Astrocyte (in vitro differentiated cells and primary cell): Measurements from ENCODE around the gene CAP1. TPM values are rescaled to one million over a fixed set of nuclear protein-coding genes. Genes with fewer than 3 reads are reported as not detected.

ENCODE experiments used
- DNase-seq: peaks from one replicate; pipeline ENCODE4 v3.0.0-alpha.2; 2010; ENCODE audit warnings: low read depth
- FAIRE-seq: peaks from 2 replicates; lab custom pipeline; 2011; peaks lifted over from hg19 to GRCh38; lab: Jason Lieb, UNC
- H2AFZ ChIP-seq: 2 replicates; pipeline ENCODE4 v1.6.0; 2012; ENCODE audit warnings: low read depth, low read length, inconsistent platforms
- H3K27ac ChIP-seq: 2 replicates; pipeline ENCODE4 v1.5.1; 2011; ENCODE audit warnings: low read depth, low read length, inconsistent platforms
- H3K27me3 ChIP-seq: 2 replicates; pipeline ENCODE4 v1.6.0; 2011; ENCODE audit warnings: low read length, inconsistent platforms; ENCODE audit not compliant: insufficient read depth
- H3K36me3 ChIP-seq: 2 replicates; pipeline ENCODE4 v1.5.1; 2011; ENCODE audit warnings: low read length, inconsistent platforms; ENCODE audit not compliant: insufficient read depth
- H3K4me1 ChIP-seq: 2 replicates; pipeline ENCODE4 v1.5.1; 2011; ENCODE audit warnings: low read length, inconsistent platforms; ENCODE audit not compliant: insufficient read depth
- H3K4me2 ChIP-seq: 2 replicates; pipeline ENCODE4 v1.6.0; 2012; ENCODE audit warnings: low read length, inconsistent platforms
- H3K4me3 ChIP-seq: 2 replicates; pipeline ENCODE4 v1.5.1; 2011; ENCODE audit warnings: low read depth, mild to moderate bottlenecking, low read length, inconsistent platforms; ENCODE audit not compliant: insufficient read depth
- H3K79me2 ChIP-seq: 2 replicates; pipeline ENCODE4 v1.6.0; 2012; ENCODE audit warnings: mild to moderate bottlenecking, low read length, inconsistent platforms; ENCODE audit not compliant: insufficient read depth
- H3K9ac ChIP-seq: 2 replicates; pipeline ENCODE4 v1.6.0; 2012; ENCODE audit warnings: mild to moderate bottlenecking, low read length, inconsistent platforms
- H3K9me3 ChIP-seq: 2 replicates; pipeline ENCODE4 v1.5.1; 2012; ENCODE audit warnings: low read depth, mild to moderate bottlenecking, low read length, inconsistent platforms; ENCODE audit not compliant: insufficient read depth
- H4K20me1 ChIP-seq: 2 replicates; pipeline ENCODE4 v1.6.0; 2012; ENCODE audit warnings: low read length, inconsistent platforms; ENCODE audit not compliant: insufficient read depth
- H3K27ac Mint-ChIP-seq: one replicate; pipeline ENCODE4 v1.8.0; 2021; ENCODE audit warnings: mild to moderate bottlenecking, mixed read lengths; ENCODE audit not compliant: unreplicated experiment
- H3K27me3 Mint-ChIP-seq: one replicate; pipeline ENCODE4 v1.8.0; 2021; ENCODE audit warnings: low read depth, mixed read lengths; ENCODE audit not compliant: unreplicated experiment
- H3K36me3 Mint-ChIP-seq: one replicate; pipeline ENCODE4 v1.8.0; 2021; ENCODE audit warnings: low read depth, mixed read lengths; ENCODE audit not compliant: unreplicated experiment
- H3K4me1 Mint-ChIP-seq: one replicate; pipeline ENCODE4 v1.8.0; 2021; ENCODE audit warnings: low read depth, mixed read lengths; ENCODE audit not compliant: unreplicated experiment
- H3K4me3 Mint-ChIP-seq: one replicate; pipeline ENCODE4 v1.8.0; 2021; ENCODE audit warnings: mild to moderate bottlenecking, moderate library complexity, mixed read lengths; ENCODE audit not compliant: unreplicated experiment
- H3K9me3 Mint-ChIP-seq: one replicate; pipeline ENCODE4 v1.8.0; 2021; ENCODE audit warnings: mild to moderate bottlenecking, mixed read lengths; ENCODE audit not compliant: unreplicated experiment
- EZH2 ChIP-seq: IDR thresholded peaks from 2 replicates; pipeline ENCODE4 v1.6.1; 2012; ENCODE audit warnings: mild to moderate bottlenecking, low read length, inconsistent platforms; ENCODE audit not compliant: insufficient read depth
- total RNA-seq: library from RNA; stranded (reverse); gene quantifications from 2 replicates; pipeline ENCODE4 v1.2.1, GENCODE V29; 2021
- TF ChIP-seq, protein P1 (sequence below): IDR thresholded peaks from 2 replicates; pipeline ENCODE4 v1.5.1; 2011; ENCODE audit warnings: low read depth, mild to moderate bottlenecking, inconsistent platforms, low read length, moderate library complexity; ENCODE audit not compliant: insufficient read depth

Gene CAP1
- total RNA-seq, 1 donor from 2014 or later, result 930 TPM

DNA sequence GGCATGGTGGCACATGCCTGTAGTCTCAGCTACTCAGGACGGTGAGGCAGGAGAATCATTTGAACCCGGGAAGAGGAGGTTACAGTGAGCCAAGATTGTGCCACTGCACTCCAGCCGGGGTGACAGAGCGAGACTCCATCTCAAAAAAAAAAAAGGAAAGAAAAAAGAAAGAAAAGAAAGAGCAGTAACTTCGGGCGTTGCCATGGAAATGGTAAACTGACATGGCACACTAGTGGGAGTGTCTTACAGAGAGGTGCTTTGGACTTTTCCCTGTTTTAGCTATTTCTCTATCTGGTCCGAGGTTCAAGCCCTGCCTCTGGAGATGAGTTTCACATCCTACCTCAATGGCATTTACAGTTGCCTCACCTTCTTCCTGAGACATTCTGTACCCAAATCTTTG lies 79.6 kb downstream of the CAP1 start:
- Mint-ChIP-seq H3K27ac (no peak overlapping the region), H3K4me1 (no peaks in the 10 kb centered on the region), H3K4me3 (no peak overlapping the region), H3K36me3 (no peaks in the 10 kb centered on the region), H3K9me3 (no peaks in the 10 kb centered on the region), H3K27me3 (peaks cover 34% of the 10 kb centered on the region)
- Histone ChIP-seq H3K4me1 (no peaks in the 10 kb centered on the region), H2AFZ (no peak overlapping the region), H3K9ac (no peak overlapping the region), H3K9me3 (no peaks in the 10 kb centered on the region), H3K36me3 (no peaks in the 10 kb centered on the region), H3K27me3 (peaks cover 12% of the 10 kb centered on the region), H3K4me2 (no peak overlapping the region), H4K20me1 (no peaks in the 10 kb centered on the region), H3K27ac (no peak overlapping the region), H3K79me2 (no peaks in the 10 kb centered on the region), H3K4me3 (no peak overlapping the region)
- TF ChIP-seq, protein P1, sequence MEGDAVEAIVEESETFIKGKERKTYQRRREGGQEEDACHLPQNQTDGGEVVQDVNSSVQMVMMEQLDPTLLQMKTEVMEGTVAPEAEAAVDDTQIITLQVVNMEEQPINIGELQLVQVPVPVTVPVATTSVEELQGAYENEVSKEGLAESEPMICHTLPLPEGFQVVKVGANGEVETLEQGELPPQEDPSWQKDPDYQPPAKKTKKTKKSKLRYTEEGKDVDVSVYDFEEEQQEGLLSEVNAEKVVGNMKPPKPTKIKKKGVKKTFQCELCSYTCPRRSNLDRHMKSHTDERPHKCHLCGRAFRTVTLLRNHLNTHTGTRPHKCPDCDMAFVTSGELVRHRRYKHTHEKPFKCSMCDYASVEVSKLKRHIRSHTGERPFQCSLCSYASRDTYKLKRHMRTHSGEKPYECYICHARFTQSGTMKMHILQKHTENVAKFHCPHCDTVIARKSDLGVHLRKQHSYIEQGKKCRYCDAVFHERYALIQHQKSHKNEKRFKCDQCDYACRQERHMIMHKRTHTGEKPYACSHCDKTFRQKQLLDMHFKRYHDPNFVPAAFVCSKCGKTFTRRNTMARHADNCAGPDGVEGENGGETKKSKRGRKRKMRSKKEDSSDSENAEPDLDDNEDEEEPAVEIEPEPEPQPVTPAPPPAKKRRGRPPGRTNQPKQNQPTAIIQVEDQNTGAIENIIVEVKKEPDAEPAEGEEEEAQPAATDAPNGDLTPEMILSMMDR, result no peak
- no peak for TF ChIP-seq EZH2
- FAIRE-seq, result no peak
- no peak for DNase-seq

Other genes starting within 250 kb of the CAP1 start
- 19.2 and 21.9 TPM in 2 replicates for gene TRIT1, start 157.2 kb upstream of the CAP1 start, total RNA-seq
- 3.3 and 3.8 TPM in 2 replicates for gene MYCL, start 138.8 kb upstream of the CAP1 start, total RNA-seq
- 2.9 and 3.3 TPM in 2 replicates for gene MFSD2A, start 85.6 kb upstream of the CAP1 start, total RNA-seq
- gene PPT1, start 56.5 kb downstream of the CAP1 start, total RNA-seq, result 33.1 and 37.0 TPM in 2 replicates
- 15.0 and 15.4 TPM in 2 replicates for gene RLF, start 120.7 kb downstream of the CAP1 start, total RNA-seq
- not detected in 2 replicates for gene TMCO2, start 207.2 kb downstream of the CAP1 start, total RNA-seq
- gene ZMPSTE24, start 217.5 kb downstream of the CAP1 start, total RNA-seq, result 62.4 and 62.5 TPM in 2 replicates